Measurements from ENCODE around the gene TAF3.

Gene TAF3

GRCh38 chr10:7965457-7965856 lies 147.2 kb downstream of the TAF3 start:
- Histone ChIP-seq H3K18ac (ENCODE audit: low read length) (no peak overlapping the region), H3K4ac (ENCODE audit: low read length) (no peak overlapping the region), H2BK15ac (ENCODE audit: low read length) (no peak overlapping the region), H3K79me1 (ENCODE audit: low read depth, low read length) (no peaks in the 10 kb centered on the region), H3K4me2 (ENCODE audit: insufficient read depth, low read length, poor library complexity, severe bottlenecking) (no peak overlapping the region), H4K91ac (ENCODE audit: low read depth, low read length, poor library complexity) (no peak overlapping the region), H3K27me3 (ENCODE audit: control insufficient read depth in 3 of 3, insufficient read depth in 3 of 3, low read depth in 1 of 3, low read length in 3 of 3) (no peaks in the 10 kb centered on the region), H3K27ac (replicated peaks; ENCODE audit: low read length) (no peak overlapping the region), H2BK12ac (ENCODE audit: low read length) (no peak overlapping the region), H3K23ac (ENCODE audit: low read depth, low read length, poor library complexity) (no peak overlapping the region), H3K9me3 (replicated peaks in 1 of 2; ENCODE audit: control insufficient read depth in 2 of 2, insufficient read depth in 1 of 2, low read depth in 1 of 2, low read length in 2 of 2) (no peaks in the 10 kb centered on the region), H3K14ac (ENCODE audit: low read length) (no peak overlapping the region), H2BK5ac (ENCODE audit: low read length) (no peak overlapping the region), H2AK5ac (ENCODE audit: low read depth, low read length) (no peak overlapping the region), H3K9ac (ENCODE audit: low read depth, low read length, poor library complexity) (no peak overlapping the region), H2BK120ac (ENCODE audit: low read depth, low read length) (no peak overlapping the region), H3K4me3 (ENCODE audit: low read length in 2 of 2) (no peak overlapping the region), H3K36me3 (replicated peaks in 1 of 2; ENCODE audit: control insufficient read depth in 2 of 2, insufficient read depth in 2 of 2, low read length in 2 of 2) (peaks cover 8 to 32% of the 10 kb centered on the region in 2 donors), H3K4me1 (ENCODE audit: control insufficient read depth in 2 of 2, insufficient read depth in 1 of 2, low read depth in 1 of 2, low read length in 2 of 2) (peaks cover 0 to 1% of the 10 kb centered on the region in 2 donors), H4K8ac (ENCODE audit: low read depth, low read length) (no peak overlapping the region), H2AFZ (ENCODE audit: low read length) (no peak overlapping the region)
- DNase-seq (ENCODE audit: low spot score), result no peak
- WGBS, 2 donors (ENCODE audit: extremely low coverage in 2 of 2, insufficient read length in 2 of 2, insufficient replicate concordance in 1 of 2), result no CpG with 5 or more reads among the region's 2 CpGs

DNA sequence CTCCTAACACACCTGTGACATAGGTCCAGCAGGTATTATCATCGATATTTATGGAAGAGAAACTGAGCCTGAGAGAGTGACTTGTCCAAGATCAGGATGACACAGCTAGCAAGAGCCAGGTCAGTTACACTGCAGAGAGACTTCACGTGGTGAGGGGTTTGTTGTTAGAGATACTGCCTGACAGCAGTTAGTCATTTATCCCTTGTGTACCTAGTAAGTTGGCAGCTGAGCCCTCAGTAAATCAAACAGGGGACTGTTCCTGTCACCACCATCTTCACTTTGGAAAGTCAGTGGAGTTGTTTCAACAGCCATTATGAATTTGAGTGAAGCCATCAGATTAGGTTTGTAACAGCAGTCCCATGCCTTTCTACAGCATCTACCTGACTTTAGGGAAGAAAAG lies 148.7 kb downstream of the TAF3 start:
- H3K23ac ChIP-seq (ENCODE audit: low read depth, low read length, poor library complexity), result no peak overlapping the region
- H2BK120ac ChIP-seq (ENCODE audit: low read depth, low read length), result no peak overlapping the region
- no peak overlapping the region for H2AK5ac ChIP-seq (ENCODE audit: low read depth, low read length)
- H2BK12ac ChIP-seq (ENCODE audit: low read length), result no peak overlapping the region
- no peaks in the 10 kb centered on the region for H3K27me3 ChIP-seq (ENCODE audit: control insufficient read depth in 3 of 3, insufficient read depth in 3 of 3, low read depth in 1 of 3, low read length in 3 of 3)
- no peak overlapping the region for H3K14ac ChIP-seq (ENCODE audit: low read length)
- no peak overlapping the region for H2BK15ac ChIP-seq (ENCODE audit: low read length)
- H3K9me3 ChIP-seq (replicated peaks in 1 of 2; ENCODE audit: control insufficient read depth in 2 of 2, insufficient read depth in 1 of 2, low read depth in 1 of 2, low read length in 2 of 2), result no peaks in the 10 kb centered on the region
- no peak overlapping the region for H4K91ac ChIP-seq (ENCODE audit: low read depth, low read length, poor library complexity)
- H3K27ac ChIP-seq (replicated peaks; ENCODE audit: low read length), result no peak overlapping the region
- H3K4me1 ChIP-seq (ENCODE audit: control insufficient read depth in 2 of 2, insufficient read depth in 1 of 2, low read depth in 1 of 2, low read length in 2 of 2), result peaks cover 0 to 1% of the 10 kb centered on the region in 2 donors
- H3K4me2 ChIP-seq (ENCODE audit: insufficient read depth, low read length, poor library complexity, severe bottlenecking), result no peak overlapping the region
- H2BK5ac ChIP-seq (ENCODE audit: low read length), result no peak overlapping the region
- peaks cover 8 to 32% of the 10 kb centered on the region in 2 donors for H3K36me3 ChIP-seq (replicated peaks in 1 of 2; ENCODE audit: control insufficient read depth in 2 of 2, insufficient read depth in 2 of 2, low read length in 2 of 2)
- WGBS, 2 donors (ENCODE audit: extremely low coverage in 2 of 2, insufficient read length in 2 of 2, insufficient replicate concordance in 1 of 2), result no CpG with 5 or more reads among the region's 2 CpGs
- H3K4ac ChIP-seq (ENCODE audit: low read length), result no peak overlapping the region
- H3K9ac ChIP-seq (ENCODE audit: low read depth, low read length, poor library complexity), result no peak overlapping the region
- H3K4me3 ChIP-seq (ENCODE audit: low read length in 2 of 2), result no peak overlapping the region
- DNase-seq (ENCODE audit: low spot score), result no peak
- H3K79me1 ChIP-seq (ENCODE audit: low read depth, low read length), result no peaks in the 10 kb centered on the region
- H4K8ac ChIP-seq (ENCODE audit: low read depth, low read length), result no peak overlapping the region
- H3K18ac ChIP-seq (ENCODE audit: low read length), result no peak overlapping the region
- no peak overlapping the region for H2AFZ ChIP-seq (ENCODE audit: low read length)

GRCh38 chr10:7968510-7969112 lies 150.3 kb downstream of the TAF3 start:
- Histone ChIP-seq H3K18ac (ENCODE audit: low read length) (no peak overlapping the region), H2AK5ac (ENCODE audit: low read depth, low read length) (no peak overlapping the region), H3K27me3 (ENCODE audit: control insufficient read depth in 3 of 3, insufficient read depth in 3 of 3, low read depth in 1 of 3, low read length in 3 of 3) (no peaks in the 10 kb centered on the region), H3K36me3 (replicated peaks in 1 of 2; ENCODE audit: control insufficient read depth in 2 of 2, insufficient read depth in 2 of 2, low read length in 2 of 2) (peaks cover 8 to 32% of the 10 kb centered on the region in 2 donors), H2BK15ac (ENCODE audit: low read length) (no peak overlapping the region), H2BK120ac (ENCODE audit: low read depth, low read length) (no peak overlapping the region), H3K9ac (ENCODE audit: low read depth, low read length, poor library complexity) (no peak overlapping the region), H3K23ac (ENCODE audit: low read depth, low read length, poor library complexity) (no peak overlapping the region), H4K8ac (ENCODE audit: low read depth, low read length) (no peak overlapping the region), H3K4me3 (ENCODE audit: low read length in 2 of 2) (no peak overlapping the region), H3K4me2 (ENCODE audit: insufficient read depth, low read length, poor library complexity, severe bottlenecking) (no peak overlapping the region), H3K4ac (ENCODE audit: low read length) (no peak overlapping the region), H4K91ac (ENCODE audit: low read depth, low read length, poor library complexity) (no peak overlapping the region), H3K27ac (replicated peaks; ENCODE audit: low read length) (no peak overlapping the region), H2BK12ac (ENCODE audit: low read length) (no peak overlapping the region), H2BK5ac (ENCODE audit: low read length) (no peak overlapping the region), H2AFZ (ENCODE audit: low read length) (no peak overlapping the region), H3K4me1 (ENCODE audit: control insufficient read depth in 2 of 2, insufficient read depth in 1 of 2, low read depth in 1 of 2, low read length in 2 of 2) (no peaks in the 10 kb centered on the region), H3K14ac (ENCODE audit: low read length) (no peak overlapping the region), H3K79me1 (ENCODE audit: low read depth, low read length) (no peaks in the 10 kb centered on the region), H3K9me3 (replicated peaks in 1 of 2; ENCODE audit: control insufficient read depth in 2 of 2, insufficient read depth in 1 of 2, low read depth in 1 of 2, low read length in 2 of 2) (no peaks in the 10 kb centered on the region)
- no CpG with 5 or more reads among the region's 1 CpG for WGBS, 2 donors (ENCODE audit: extremely low coverage in 2 of 2, insufficient read length in 2 of 2, insufficient replicate concordance in 1 of 2)
- no peak for DNase-seq (ENCODE audit: low spot score)

- H2BK5ac ChIP-seq (ENCODE audit: low read length), result no peak overlapping the region
- H3K36me3 ChIP-seq (replicated peaks in 1 of 2; ENCODE audit: control insufficient read depth in 2 of 2, insufficient read depth in 2 of 2, low read length in 2 of 2), result peaks cover 1 to 23% of the 10 kb centered on the region in 2 donors
- H3K79me1 ChIP-seq (ENCODE audit: low read depth, low read length), result no peaks in the 10 kb centered on the region
- no peak overlapping the region for H3K23ac ChIP-seq (ENCODE audit: low read depth, low read length, poor library complexity)
- no peak overlapping the region for H2BK120ac ChIP-seq (ENCODE audit: low read depth, low read length)
- H2AFZ ChIP-seq (ENCODE audit: low read length), result no peak overlapping the region
- no peaks in the 10 kb centered on the region for H3K4me1 ChIP-seq (ENCODE audit: control insufficient read depth in 2 of 2, insufficient read depth in 1 of 2, low read depth in 1 of 2, low read length in 2 of 2)
- H2BK12ac ChIP-seq (ENCODE audit: low read length), result no peak overlapping the region
- H4K8ac ChIP-seq (ENCODE audit: low read depth, low read length), result no peak overlapping the region
- no peaks in the 10 kb centered on the region for H3K9me3 ChIP-seq (replicated peaks in 1 of 2; ENCODE audit: control insufficient read depth in 2 of 2, insufficient read depth in 1 of 2, low read depth in 1 of 2, low read length in 2 of 2)
- H3K18ac ChIP-seq (ENCODE audit: low read length), result no peak overlapping the region
- H2BK15ac ChIP-seq (ENCODE audit: low read length), result no peak overlapping the region
- no CpG with 5 or more reads among the region's 6 CpGs for WGBS, 2 donors (ENCODE audit: extremely low coverage in 2 of 2, insufficient read length in 2 of 2, insufficient replicate concordance in 1 of 2)
- H3K4me2 ChIP-seq (ENCODE audit: insufficient read depth, low read length, poor library complexity, severe bottlenecking), result no peak overlapping the region
- no peak overlapping the region for H3K14ac ChIP-seq (ENCODE audit: low read length)
- H3K4me3 ChIP-seq (ENCODE audit: low read length in 2 of 2), result no peak overlapping the region
- no peak overlapping the region for H4K91ac ChIP-seq (ENCODE audit: low read depth, low read length, poor library complexity)
- no peak for DNase-seq (ENCODE audit: low spot score)
- no peak overlapping the region for H2AK5ac ChIP-seq (ENCODE audit: low read depth, low read length)
- no peak overlapping the region for H3K4ac ChIP-seq (ENCODE audit: low read length)
- no peak overlapping the region for H3K9ac ChIP-seq (ENCODE audit: low read depth, low read length, poor library complexity)
- H3K27ac ChIP-seq (replicated peaks; ENCODE audit: low read length), result no peak overlapping the region
- H3K27me3 ChIP-seq (ENCODE audit: control insufficient read depth in 3 of 3, insufficient read depth in 3 of 3, low read depth in 1 of 3, low read length in 3 of 3), result no peaks in the 10 kb centered on the region
Measured at GRCh38 chr10:7969623-7970022, 151.3 kb downstream of the TAF3 start.

Data from neuronal stem cell (in vitro differentiated cells).